KMS-11 (cell line): ENCODE data around the gene CRADD.

ENCODE experiments used
- H2AFZ ChIP-seq: fragments of 200-600 bp; sonication (generic); 2 replicates; pipeline ENCODE4 v1.6.1; 2016; ENCODE audit warnings: antibody characterized with exemption, mixed run types, low read depth
- H3K27ac ChIP-seq: fragments of 200-600 bp; sonication (generic); 2 replicates; pipeline ENCODE4 v1.6.1; 2016; ENCODE audit warnings: mild to moderate bottlenecking, mixed run types
- H3K27me3 ChIP-seq: fragments of 200-600 bp; sonication (generic); 2 replicates; pipeline ENCODE4 v1.6.1; 2017; ENCODE audit warnings: mild to moderate bottlenecking, low read depth, mixed run types, moderate library complexity; ENCODE audit not compliant: insufficient read depth
- H3K36me3 ChIP-seq: fragments of 200-600 bp; sonication (generic); 2 replicates; pipeline ENCODE4 v1.6.1; 2017; ENCODE audit warnings: mild to moderate bottlenecking, mixed run types; ENCODE audit not compliant: insufficient read depth
- H3K4me1 ChIP-seq: fragments of 200-600 bp; sonication (generic); 2 replicates; pipeline ENCODE4 v1.6.1; 2016; ENCODE audit warnings: mild to moderate bottlenecking, low read depth, mixed run types; ENCODE audit not compliant: poor library complexity, severe bottlenecking
- H3K4me2 ChIP-seq: fragments of 200-600 bp; sonication (generic); 2 replicates; pipeline ENCODE4 v1.7.0; 2016; ENCODE audit warnings: mild to moderate bottlenecking, mixed run types
- H3K4me3 ChIP-seq: fragments of 200-600 bp; sonication (generic); IDR thresholded peaks from 2 replicates; pipeline ENCODE4 v1.6.1; 2017; ENCODE audit warnings: low read depth, low read length, mixed read lengths; ENCODE audit not compliant: insufficient read depth
- H3K79me2 ChIP-seq: fragments of 200-600 bp; sonication (generic); 2 replicates; pipeline ENCODE4 v1.6.1; 2016; ENCODE audit warnings: low read depth, mixed run types; ENCODE audit not compliant: insufficient read depth
- H3K9ac ChIP-seq: fragments of 200-600 bp; sonication (generic); 2 replicates; pipeline ENCODE4 v1.6.1; 2016; ENCODE audit warnings: mild to moderate bottlenecking, mixed run types
- H4K20me1 ChIP-seq: fragments of 200-600 bp; sonication (generic); 2 replicates; pipeline ENCODE4 v1.6.1; 2016; ENCODE audit warnings: mild to moderate bottlenecking, mixed run types; ENCODE audit not compliant: insufficient read depth
- TF ChIP-seq, protein P1 (sequence below): fragments of 200-600 bp; sonication (generic); conservative IDR thresholded peaks from 2 replicates; pipeline ENCODE4 v1.6.1; 2017; ENCODE audit warnings: low read depth, mild to moderate bottlenecking, antibody characterized with exemption, low read length, moderate library complexity, mixed read lengths

Gene CRADD

DNA sequence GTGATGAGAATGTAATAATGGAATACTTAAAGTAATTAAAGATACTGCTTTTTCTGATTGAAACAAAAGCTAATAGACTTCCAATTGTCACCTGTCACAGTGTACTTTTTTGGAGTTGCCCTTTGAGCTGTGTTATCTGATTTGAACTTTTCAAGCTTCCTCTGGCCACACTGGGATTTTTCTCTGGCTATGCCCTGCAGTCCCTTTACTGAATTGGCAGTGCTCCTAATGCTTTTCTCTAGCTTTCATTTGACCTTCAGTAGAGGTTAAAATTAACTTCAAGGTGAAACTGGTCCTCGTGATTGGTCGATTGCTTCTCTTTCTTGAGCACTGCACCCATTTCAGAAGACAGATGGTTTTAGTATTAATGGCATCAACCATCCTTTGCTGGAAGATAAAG is 89.2 kb downstream of the CRADD start:
- peak overlapping the region; percentile 38; the same call in 1 of the 2 replicates for H3K4me2 ChIP-seq
- TF ChIP-seq, protein P1, sequence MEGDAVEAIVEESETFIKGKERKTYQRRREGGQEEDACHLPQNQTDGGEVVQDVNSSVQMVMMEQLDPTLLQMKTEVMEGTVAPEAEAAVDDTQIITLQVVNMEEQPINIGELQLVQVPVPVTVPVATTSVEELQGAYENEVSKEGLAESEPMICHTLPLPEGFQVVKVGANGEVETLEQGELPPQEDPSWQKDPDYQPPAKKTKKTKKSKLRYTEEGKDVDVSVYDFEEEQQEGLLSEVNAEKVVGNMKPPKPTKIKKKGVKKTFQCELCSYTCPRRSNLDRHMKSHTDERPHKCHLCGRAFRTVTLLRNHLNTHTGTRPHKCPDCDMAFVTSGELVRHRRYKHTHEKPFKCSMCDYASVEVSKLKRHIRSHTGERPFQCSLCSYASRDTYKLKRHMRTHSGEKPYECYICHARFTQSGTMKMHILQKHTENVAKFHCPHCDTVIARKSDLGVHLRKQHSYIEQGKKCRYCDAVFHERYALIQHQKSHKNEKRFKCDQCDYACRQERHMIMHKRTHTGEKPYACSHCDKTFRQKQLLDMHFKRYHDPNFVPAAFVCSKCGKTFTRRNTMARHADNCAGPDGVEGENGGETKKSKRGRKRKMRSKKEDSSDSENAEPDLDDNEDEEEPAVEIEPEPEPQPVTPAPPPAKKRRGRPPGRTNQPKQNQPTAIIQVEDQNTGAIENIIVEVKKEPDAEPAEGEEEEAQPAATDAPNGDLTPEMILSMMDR: no peak
- H3K27me3 ChIP-seq: no peaks in the 10 kb centered on the region
- peaks cover 30% of the 10 kb centered on the region for H3K4me1 ChIP-seq
- no peaks in the 10 kb centered on the region for H3K79me2 ChIP-seq
- H3K4me3 ChIP-seq: no peak overlapping the region
- H2AFZ ChIP-seq: no peak overlapping the region
- H3K9ac ChIP-seq: no peak overlapping the region
- H3K27ac ChIP-seq: no peak overlapping the region
- no peaks in the 10 kb centered on the region for H4K20me1 ChIP-seq
- no peaks in the 10 kb centered on the region for H3K36me3 ChIP-seq

GRCh38 chr12:93766796-93767523 is 89.8 kb downstream of the CRADD start:
- Histone ChIP-seq H3K4me2 (peak overlapping the region; percentile 38), H2AFZ (no peak overlapping the region), H3K27me3 (no peaks in the 10 kb centered on the region), H3K79me2 (no peaks in the 10 kb centered on the region), H3K27ac (no peak overlapping the region), H3K4me3 (no peak overlapping the region), H4K20me1 (no peaks in the 10 kb centered on the region), H3K36me3 (no peaks in the 10 kb centered on the region), H3K4me1 (peaks cover 36% of the 10 kb centered on the region), H3K9ac (no peak overlapping the region)
- TF ChIP-seq, protein P1: 0 out of 2 replicates have a peak, but pooled peaks have one; percentile 42

- no peaks in the 10 kb centered on the region for H3K36me3 ChIP-seq
- TF ChIP-seq, protein P1: no peak
- no peaks in the 10 kb centered on the region for H4K20me1 ChIP-seq
- H2AFZ ChIP-seq: no peak overlapping the region
- H3K4me2 ChIP-seq: peak overlapping the region; percentile 38
- H3K79me2 ChIP-seq: no peaks in the 10 kb centered on the region
- no peak overlapping the region for H3K4me3 ChIP-seq
- H3K9ac ChIP-seq: no peak overlapping the region
- no peak overlapping the region; the same call in 1 of the 2 replicates for H3K27ac ChIP-seq
- peaks cover 41% of the 10 kb centered on the region for H3K4me1 ChIP-seq
- H3K27me3 ChIP-seq: no peaks in the 10 kb centered on the region
Observed at GRCh38 chr12:93767524-93767863, 90.3 kb downstream of the CRADD start.

GRCh38 chr12:93772003-93772700 is 95.0 kb downstream of the CRADD start:
- Histone ChIP-seq H2AFZ (no peak overlapping the region), H3K4me3 (no peak overlapping the region), H3K4me2 (0 out of 2 replicates have a peak overlapping the region, but pooled peaks have one; percentile 15), H3K36me3 (no peaks in the 10 kb centered on the region), H3K9ac (no peak overlapping the region), H4K20me1 (no peaks in the 10 kb centered on the region), H3K27ac (no peak overlapping the region), H3K4me1 (peaks cover 40% of the 10 kb centered on the region), H3K79me2 (no peaks in the 10 kb centered on the region), H3K27me3 (no peaks in the 10 kb centered on the region)
- TF ChIP-seq, protein P1: no peak
